ENCODE results near the gene ITM2B. TPM values are rescaled to one million over a fixed set of nuclear protein-coding genes. Genes with fewer than 3 reads are reported as not detected.

The ITM2B gene
- total RNA-seq, 1 experiment from 2014 or later: 140 TPM

DNA sequence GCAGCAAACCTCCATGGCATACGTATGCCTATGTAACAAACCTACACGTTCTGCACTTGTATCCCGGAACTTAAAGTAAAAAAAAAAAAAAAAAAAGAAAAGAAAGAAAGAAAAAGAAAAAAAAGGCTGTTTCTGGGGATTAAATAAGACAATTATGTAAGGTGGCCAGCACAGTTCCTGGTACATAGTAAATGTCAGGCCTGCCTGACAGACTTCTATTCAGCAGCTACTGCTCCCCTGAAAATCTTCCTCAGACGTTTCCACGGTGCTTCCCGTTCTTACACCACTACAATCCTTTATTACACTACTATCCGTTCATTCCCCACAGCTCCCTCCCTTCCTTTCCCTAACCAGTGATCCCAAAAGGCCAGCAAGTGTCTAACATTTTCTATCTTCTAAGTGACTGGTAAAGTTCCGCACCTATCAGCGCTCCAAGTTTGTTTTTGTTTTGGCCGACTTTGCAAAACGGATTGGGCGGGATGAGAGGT, 69.9 kb downstream of the ITM2B start:
- DNase-seq (ENCODE audit: extremely low read depth, low read depth): no peak

GRCh38 chr13:48303359-48304142, 70.5 kb downstream of the ITM2B start, which contains the start of gene RB1:
Gene RB1, plus strand, starts transcription at chr13:48303751. Its CDS starts 162 bp downstream, at chr13:48303913.
- DNase-seq (ENCODE audit: extremely low read depth, low read depth): peak; percentile 78

DNA sequence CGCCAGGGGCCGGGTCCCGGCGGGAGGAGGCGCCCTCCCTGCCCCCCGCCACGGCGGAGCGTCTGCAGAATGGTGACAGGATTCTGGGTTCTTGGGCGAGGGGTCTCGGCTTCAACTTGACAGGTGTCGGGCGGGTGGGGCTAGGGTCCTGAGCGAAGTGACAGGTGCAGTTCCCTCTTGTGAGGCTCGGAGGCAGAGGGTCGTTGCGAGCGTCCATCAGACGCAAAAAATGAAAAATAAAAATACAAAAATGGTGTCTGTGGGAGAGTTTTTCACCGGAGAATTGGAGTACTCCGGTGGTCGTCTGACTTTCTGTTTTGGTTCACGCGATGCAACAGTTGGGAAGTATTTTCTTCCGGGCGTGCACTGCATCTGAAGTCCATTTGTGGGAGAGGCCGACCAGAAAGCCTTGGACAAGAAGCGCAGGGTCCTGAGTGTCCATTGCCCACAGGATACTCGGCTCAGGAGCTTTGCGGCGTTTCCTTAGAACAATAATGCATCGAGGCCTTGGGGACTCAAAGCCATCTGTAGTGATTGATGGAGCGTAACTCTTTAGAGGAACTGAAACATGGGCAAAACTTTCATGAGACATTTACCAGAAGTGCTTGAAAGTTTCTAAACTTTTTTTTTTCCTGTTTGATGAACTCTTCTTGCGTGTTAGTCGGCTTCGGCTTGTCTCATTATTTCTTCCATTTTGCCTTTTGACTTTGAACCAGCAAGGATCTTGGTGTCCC, 71.3 kb downstream of the ITM2B start:
- DNase-seq (ENCODE audit: extremely low read depth, low read depth): no peak

DNA sequence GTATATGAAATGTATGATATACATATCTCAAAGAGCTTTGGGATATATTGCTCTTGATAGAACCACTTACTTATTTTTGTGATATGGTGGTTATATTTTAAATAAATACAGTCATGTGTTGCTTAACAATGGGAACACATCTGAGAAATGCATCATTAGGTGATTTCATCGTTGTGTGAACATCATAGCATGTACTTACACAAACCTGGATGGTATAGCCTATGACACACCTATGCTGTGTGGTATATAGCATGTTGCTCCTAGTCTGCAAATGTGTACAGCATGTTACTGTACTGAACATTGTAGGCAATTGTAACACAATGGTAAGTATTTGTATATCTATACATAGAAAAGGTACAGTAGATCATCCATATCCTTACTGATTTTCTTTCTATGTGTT, 78.2 kb downstream of the ITM2B start:
- DNase-seq (ENCODE audit: extremely low read depth, low read depth): no peak

DNA sequence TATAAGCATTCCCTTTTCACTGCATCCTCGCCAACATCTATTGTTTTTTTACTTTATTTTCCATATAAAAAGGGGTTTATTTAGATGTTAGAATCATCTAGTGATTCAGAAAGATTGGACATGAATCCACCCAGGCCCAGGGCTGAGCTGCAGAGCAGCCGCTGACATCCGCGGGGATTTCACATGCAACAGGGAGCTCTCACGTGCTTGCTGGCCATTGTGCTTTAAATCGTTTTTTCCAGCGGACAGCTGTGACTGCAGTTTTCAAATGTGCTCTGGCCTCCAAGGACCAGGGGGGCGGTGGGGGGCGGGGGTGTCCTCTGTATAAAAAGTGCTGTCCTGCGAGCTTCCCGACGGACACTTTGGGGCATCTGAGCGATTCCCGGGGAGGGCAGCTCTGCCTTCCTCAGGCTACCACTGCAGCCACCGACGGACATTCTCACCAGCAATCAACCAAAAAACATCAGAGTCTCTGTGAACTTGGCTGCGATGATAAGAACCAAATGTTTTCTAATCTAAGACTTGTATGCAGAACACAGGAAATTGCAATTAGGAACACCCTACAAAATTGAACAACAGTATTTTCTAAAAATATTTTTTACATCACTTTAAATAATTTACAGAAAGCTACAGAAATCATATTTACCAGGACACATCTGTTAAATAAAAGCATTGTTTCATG, 83.1 kb downstream of the ITM2B start:
- no peak for DNase-seq (ENCODE audit: extremely low read depth, low read depth)

DNA sequence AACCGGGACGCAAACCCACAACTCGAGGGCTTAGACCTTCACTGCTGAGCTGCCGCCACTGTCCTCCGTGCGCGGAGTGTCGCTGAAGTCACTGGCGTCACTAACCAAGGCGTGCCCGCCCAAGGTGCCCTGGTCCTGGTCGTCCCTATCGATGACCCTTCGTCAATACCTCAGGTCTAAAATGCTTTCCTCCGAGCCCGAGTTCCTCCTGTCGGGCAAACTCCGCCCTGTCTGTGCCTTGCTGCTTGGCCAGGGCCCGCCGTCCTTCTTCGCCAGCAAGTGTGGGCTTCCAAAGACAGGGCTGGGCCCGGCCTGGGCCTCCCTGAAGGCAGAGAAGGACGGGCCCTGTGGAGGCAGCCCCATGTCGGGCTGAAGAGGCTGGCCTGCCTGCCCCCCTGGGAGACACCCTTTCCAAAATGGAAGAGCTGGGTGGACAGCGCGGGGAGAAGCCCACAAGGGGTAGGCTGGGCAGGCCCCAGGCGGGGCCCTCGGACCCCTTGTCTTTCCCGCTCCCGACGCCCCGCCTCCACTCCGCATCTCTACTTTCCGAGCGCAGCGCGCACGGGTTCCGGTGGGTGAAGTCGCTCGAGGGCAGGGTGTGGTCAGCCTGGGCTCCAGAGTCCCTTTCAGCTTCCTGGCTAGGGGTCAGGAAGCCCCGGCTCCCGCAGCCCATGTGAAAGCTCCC, 84.0 kb downstream of the ITM2B start:
- no peak for DNase-seq (ENCODE audit: extremely low read depth, low read depth)

DNA sequence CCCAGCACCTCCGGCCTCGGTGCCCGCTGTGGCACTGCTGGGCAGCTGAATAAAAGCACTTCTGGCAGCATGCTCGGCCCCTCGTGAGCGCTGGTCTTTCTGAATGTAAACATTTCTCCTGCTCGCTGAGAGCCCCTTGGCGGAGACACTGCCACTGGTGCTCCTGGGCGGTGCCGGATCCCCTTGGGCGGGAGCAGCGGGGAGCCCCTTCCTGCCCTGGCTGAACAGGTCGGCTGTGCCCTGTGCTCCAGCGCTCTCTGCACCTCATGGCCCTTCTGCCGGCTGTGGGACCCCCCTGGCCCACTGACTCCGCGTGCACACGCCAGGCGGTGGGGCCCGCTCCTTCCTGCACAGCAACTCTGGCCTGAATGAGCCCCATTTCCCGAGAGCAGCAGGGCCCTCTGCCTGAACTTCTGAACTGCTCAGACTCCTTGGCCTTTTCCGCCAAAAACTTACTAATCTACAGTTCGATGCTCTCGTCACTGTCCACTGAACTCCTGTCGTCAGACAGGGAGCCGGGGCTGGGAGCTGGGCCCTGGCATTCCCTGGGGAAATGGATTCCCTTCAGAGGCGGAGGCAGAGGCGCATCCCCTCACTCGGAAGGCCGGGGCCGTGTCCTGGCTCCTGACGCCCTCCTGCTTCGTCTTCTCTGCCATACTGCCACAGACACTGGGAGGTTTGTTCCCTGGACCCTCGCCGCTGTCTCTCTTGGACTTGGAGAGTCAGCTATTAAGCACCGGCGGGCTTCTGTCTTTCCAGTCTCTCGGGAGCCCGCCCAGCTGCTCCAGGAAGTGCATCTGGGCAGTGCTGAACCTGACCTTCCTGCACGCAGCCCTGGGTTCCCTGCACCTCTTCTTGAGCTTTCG, 84.7 kb downstream of the ITM2B start:
- DNase-seq (ENCODE audit: extremely low read depth, low read depth): no peak

DNA sequence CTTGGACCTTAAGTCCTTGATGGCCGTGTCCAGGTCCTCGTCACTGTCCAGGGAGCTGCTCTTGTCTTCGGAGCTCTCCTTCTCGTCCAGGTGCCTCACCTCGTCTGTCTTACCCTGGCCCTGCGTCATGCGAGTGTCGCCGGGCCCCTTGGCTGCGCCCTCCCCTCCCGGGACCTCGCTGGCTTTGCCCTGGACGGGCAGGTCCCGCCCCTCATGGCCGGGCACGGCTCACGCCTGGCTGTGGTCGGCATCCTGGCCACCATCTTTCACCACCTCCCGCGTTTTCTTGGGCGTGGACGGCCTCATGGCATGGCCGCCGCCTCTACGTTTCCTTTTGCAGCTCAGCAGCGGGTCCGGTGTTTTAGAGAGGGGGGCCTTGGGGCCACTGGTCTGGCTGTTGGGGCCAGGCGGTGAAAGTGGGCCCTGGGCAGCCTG, 85.4 kb downstream of the ITM2B start:
- DNase-seq (ENCODE audit: extremely low read depth, low read depth): no peak

- DNase-seq (ENCODE audit: extremely low read depth, low read depth): no peak
Measured at GRCh38 chr13:48318821-48319511, 86.0 kb downstream of the ITM2B start.

Other genes with a start within 250 kb of the ITM2B start
- 42.6 and 51.2 TPM in 2 replicates for gene SUCLA2, start 231.9 kb upstream of the ITM2B start, total RNA-seq (2014; rRNA removed; shearing (Covaris generic))
- gene NUDT15, start 195.5 kb upstream of the ITM2B start, total RNA-seq (2014; rRNA removed; shearing (Covaris generic)): 21.9 and 25.9 TPM in 2 replicates
- 20.6 and 24.1 TPM in 2 replicates for gene MED4, start 138.1 kb upstream of the ITM2B start, total RNA-seq (2014; rRNA removed; shearing (Covaris generic))
- 31.7 and 33.0 TPM in 2 replicates for gene RB1, start 70.5 kb downstream of the ITM2B start, total RNA-seq (2014; rRNA removed; shearing (Covaris generic))
- 2.1 and 3.2 TPM in 2 replicates for gene LPAR6, start 179.9 kb downstream of the ITM2B start, total RNA-seq (2014; rRNA removed; shearing (Covaris generic))